ENCODE data around the gene FRY. TPM values are rescaled to one million over a fixed set of nuclear protein-coding genes. Genes with fewer than 3 reads are reported as not detected.
A peak's percentile ranks its signal among the peaks of the same experiment; 100 is the strongest.
"Not testable (repeated sequence)": the region's sequence is repeated elsewhere in the genome, so short reads cannot be mapped to it uniquely, and the experiment has no call there.

FRY gene
- total and polyA plus RNA-seq, 2 donors: 4.8 to 9.8 TPM

GRCh38 chr13:32051156-32051555 is 19.6 kb downstream of the FRY start:
- Histone ChIP-seq H3K4me1 (ENCODE audit: control insufficient read depth in 2 of 2, insufficient read depth in 2 of 2, low read length in 2 of 2) (peaks cover 4 to 17% of the 10 kb centered on the region in 2 donors), H3K36me3 (ENCODE audit: control insufficient read depth in 2 of 2, insufficient read depth in 2 of 2, low read length in 1 of 2) (no peaks in the 10 kb centered on the region), H3K27me3 (ENCODE audit: control insufficient read depth in 2 of 2, insufficient read depth in 1 of 2, low read length in 1 of 2) (no peaks in the 10 kb centered on the region), H3K4me3 (ENCODE audit: low read length in 2 of 2) (no peak overlapping the region), H3K9me3 (ENCODE audit: control insufficient read depth in 2 of 2, insufficient read depth in 1 of 2, low read length in 1 of 2) (no peaks in the 10 kb centered on the region), H3K27ac (ENCODE audit: low read depth in 1 of 2, low read length in 1 of 2) (no peak overlapping the region)
- 84% methylated on average over 4 of the region's 4 CpGs for WGBS
- DNase-seq (ENCODE audit: low read depth in 6 of 9, low spot score in 9 of 9): no peak

DNA sequence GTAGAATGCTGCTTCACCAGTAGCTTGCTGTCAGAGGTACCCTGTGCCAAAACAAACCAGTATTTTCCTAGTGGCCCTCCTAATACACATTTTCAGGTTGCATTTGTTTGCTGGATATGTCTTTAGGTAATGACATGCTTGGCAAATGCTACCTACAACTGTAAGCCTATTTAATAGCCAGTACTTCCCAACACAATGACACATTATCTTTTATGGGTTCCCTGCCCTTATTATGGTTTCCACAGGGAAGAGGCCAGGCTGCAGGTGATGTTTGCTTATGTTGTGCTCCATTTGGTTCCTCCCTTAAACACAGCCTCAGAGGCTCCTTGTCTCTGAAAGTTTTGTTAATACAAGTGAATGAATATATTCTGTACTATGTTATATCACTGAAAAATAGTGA is 24.7 kb downstream of the FRY start:
- Histone ChIP-seq H3K4me1 (ENCODE audit: control insufficient read depth in 2 of 2, insufficient read depth in 2 of 2, low read length in 2 of 2) (no peaks in the 10 kb centered on the region), H3K27me3 (ENCODE audit: control insufficient read depth in 2 of 2, insufficient read depth in 1 of 2, low read length in 1 of 2) (no peaks in the 10 kb centered on the region), H3K27ac (ENCODE audit: low read depth in 1 of 2, low read length in 1 of 2) (no peak overlapping the region), H3K9me3 (ENCODE audit: control insufficient read depth in 2 of 2, insufficient read depth in 1 of 2, low read length in 1 of 2) (no peaks in the 10 kb centered on the region), H3K4me3 (ENCODE audit: low read length in 2 of 2) (no peak overlapping the region), H3K36me3 (ENCODE audit: control insufficient read depth in 2 of 2, insufficient read depth in 2 of 2, low read length in 1 of 2) (no peaks in the 10 kb centered on the region)
- no peak for DNase-seq (ENCODE audit: low read depth in 6 of 9, low spot score in 9 of 9)

GRCh38 chr13:32057325-32057724 is 25.8 kb downstream of the FRY start:
- H3K9me3 ChIP-seq (ENCODE audit: control insufficient read depth in 2 of 2, insufficient read depth in 1 of 2, low read length in 1 of 2); H3K4me3 ChIP-seq (ENCODE audit: low read length in 2 of 2); H3K27me3 ChIP-seq (ENCODE audit: control insufficient read depth in 2 of 2, insufficient read depth in 1 of 2, low read length in 1 of 2); H3K36me3 ChIP-seq (ENCODE audit: control insufficient read depth in 2 of 2, insufficient read depth in 2 of 2, low read length in 1 of 2); H3K4me1 ChIP-seq (ENCODE audit: control insufficient read depth in 2 of 2, insufficient read depth in 2 of 2, low read length in 2 of 2); DNase-seq (ENCODE audit: low read depth in 6 of 9, low spot score in 9 of 9); H3K27ac ChIP-seq (ENCODE audit: low read depth in 1 of 2, low read length in 1 of 2): not testable (repeated sequence)
- 98% methylated on average over 6 of the region's 6 CpGs for WGBS

DNA sequence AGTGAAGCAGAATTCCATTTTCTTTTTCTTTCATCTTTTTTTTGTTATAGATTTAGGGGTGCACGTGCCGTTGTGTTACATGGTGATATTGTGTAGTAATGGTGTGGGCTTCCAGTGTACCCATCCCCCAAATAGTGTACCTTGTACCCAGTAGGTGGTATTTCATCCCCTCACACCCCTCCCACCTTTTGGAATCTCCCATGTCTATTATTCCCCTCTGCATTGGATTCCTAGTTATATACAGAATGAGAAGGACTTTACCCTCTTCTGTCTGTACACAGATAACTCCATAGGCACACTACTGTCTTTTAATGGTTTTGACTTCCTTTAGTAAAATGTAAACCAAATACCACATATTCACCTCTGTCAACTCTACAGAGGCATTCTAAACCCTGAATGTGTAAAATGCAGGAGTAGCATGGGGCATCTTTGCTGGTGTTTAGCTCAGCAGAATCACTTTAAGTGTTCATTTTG is 28.0 kb downstream of the FRY start:
- DNase-seq (ENCODE audit: low read depth in 6 of 9, low spot score in 9 of 9): no peak
- 100% methylated on average over 2 of the region's 2 CpGs for WGBS
- H3K27ac ChIP-seq (ENCODE audit: low read depth in 1 of 2, low read length in 1 of 2): no peak overlapping the region
- H3K9me3 ChIP-seq (ENCODE audit: control insufficient read depth in 2 of 2, insufficient read depth in 1 of 2, low read length in 1 of 2): no peaks in the 10 kb centered on the region
- no peaks in the 10 kb centered on the region for H3K36me3 ChIP-seq (ENCODE audit: control insufficient read depth in 2 of 2, insufficient read depth in 2 of 2, low read length in 1 of 2)
- H3K4me1 ChIP-seq (ENCODE audit: control insufficient read depth in 2 of 2, insufficient read depth in 2 of 2, low read length in 2 of 2): no peaks in the 10 kb centered on the region
- H3K27me3 ChIP-seq (ENCODE audit: control insufficient read depth in 2 of 2, insufficient read depth in 1 of 2, low read length in 1 of 2): no peaks in the 10 kb centered on the region
- H3K4me3 ChIP-seq (ENCODE audit: low read length in 2 of 2): no peak overlapping the region

- no peaks in the 10 kb centered on the region for H3K9me3 ChIP-seq (ENCODE audit: control insufficient read depth in 2 of 2, insufficient read depth in 1 of 2, low read length in 1 of 2)
- no peak for DNase-seq (ENCODE audit: low read depth in 6 of 9, low spot score in 9 of 9)
- no peaks in the 10 kb centered on the region for H3K36me3 ChIP-seq (ENCODE audit: control insufficient read depth in 2 of 2, insufficient read depth in 2 of 2, low read length in 1 of 2)
- H3K4me1 ChIP-seq (ENCODE audit: control insufficient read depth in 2 of 2, insufficient read depth in 2 of 2, low read length in 2 of 2): no peaks in the 10 kb centered on the region
- H3K4me3 ChIP-seq (ENCODE audit: low read length in 2 of 2): no peak overlapping the region
- WGBS: 95% methylated on average over 5 of the region's 5 CpGs
- no peak overlapping the region for H3K27ac ChIP-seq (ENCODE audit: low read depth in 1 of 2, low read length in 1 of 2)
- H3K27me3 ChIP-seq (ENCODE audit: control insufficient read depth in 2 of 2, insufficient read depth in 1 of 2, low read length in 1 of 2): no peaks in the 10 kb centered on the region
Observed at GRCh38 chr13:32060401-32060878, 28.9 kb downstream of the FRY start.

DNA sequence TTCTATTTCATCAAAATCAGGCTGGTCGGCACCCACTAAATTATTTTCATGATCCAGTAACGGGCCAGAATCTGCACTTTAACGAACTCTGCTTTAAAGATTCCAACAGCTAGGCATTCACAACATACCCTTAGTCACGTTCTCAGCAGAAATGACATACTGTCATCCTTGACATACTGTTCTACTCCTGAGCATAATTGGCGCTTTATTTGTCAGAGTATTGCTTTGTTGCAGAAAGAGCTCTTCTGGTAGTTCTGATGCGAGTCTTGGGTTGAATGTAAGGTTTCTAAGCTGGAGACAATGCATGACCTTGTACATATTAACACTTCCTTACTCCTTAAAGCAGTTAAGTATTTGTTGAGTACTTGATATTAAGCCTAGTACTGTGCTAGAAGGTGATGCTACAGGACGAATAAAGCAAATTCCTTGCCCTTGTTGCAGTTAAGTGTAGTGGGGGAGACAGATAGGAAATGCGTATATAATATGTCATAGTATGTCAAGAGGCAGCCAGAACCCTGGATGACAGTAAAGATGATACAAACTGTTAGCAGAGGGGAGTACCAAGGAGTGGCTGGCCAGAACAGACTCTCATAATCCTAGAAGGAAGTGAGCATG is 32.2 kb downstream of the FRY start:
- Histone ChIP-seq H3K27me3 (ENCODE audit: control insufficient read depth in 2 of 2, insufficient read depth in 1 of 2, low read length in 1 of 2) (no peaks in the 10 kb centered on the region), H3K4me3 (ENCODE audit: low read length in 2 of 2) (no peak overlapping the region), H3K36me3 (ENCODE audit: control insufficient read depth in 2 of 2, insufficient read depth in 2 of 2, low read length in 1 of 2) (no peaks in the 10 kb centered on the region), H3K4me1 (ENCODE audit: control insufficient read depth in 2 of 2, insufficient read depth in 2 of 2, low read length in 2 of 2) (no peaks in the 10 kb centered on the region), H3K27ac (ENCODE audit: low read depth in 1 of 2, low read length in 1 of 2) (no peak overlapping the region), H3K9me3 (ENCODE audit: control insufficient read depth in 2 of 2, insufficient read depth in 1 of 2, low read length in 1 of 2) (no peaks in the 10 kb centered on the region)
- no peak for DNase-seq (ENCODE audit: low read depth in 6 of 9, low spot score in 9 of 9)
- WGBS: 99% methylated on average over 8 of the region's 8 CpGs

DNA sequence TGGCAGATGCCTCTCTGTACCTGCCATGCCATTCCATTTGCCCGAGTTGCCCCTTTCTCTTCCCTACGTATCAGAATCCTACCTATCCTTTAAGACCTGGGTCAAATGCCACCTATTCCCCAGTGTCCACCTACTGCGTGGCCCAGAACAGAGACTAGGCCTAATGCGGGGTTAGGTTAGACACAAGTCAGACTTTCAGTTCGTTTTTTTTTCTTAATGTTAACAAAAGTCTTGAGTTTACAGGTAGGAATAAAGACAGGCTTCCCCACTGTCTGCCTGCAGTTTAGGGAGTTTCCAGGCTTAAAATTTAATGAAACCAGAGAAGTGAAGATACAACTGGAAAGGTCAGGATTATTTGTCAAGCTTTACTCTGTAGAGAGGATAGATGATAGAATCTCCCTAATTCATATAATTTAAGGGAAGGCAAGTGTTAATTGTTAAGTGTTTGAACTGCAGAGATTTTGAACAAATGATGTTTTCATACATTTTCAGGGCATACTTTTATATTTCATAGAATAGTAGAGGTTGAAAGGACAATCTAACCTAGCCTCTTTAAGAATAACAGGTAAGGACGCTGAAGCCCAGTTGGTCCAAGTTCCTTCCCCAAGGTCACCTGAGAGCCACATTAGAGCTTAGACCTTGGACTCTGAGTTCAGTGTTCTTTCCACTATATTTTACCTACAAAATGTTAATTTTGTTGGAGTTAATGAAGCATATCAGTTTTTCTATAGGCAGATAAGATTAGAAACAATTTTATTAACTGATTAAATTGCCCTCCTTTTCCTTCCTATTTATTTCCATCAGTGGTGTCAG is 35.8 kb downstream of the FRY start:
- Histone ChIP-seq H3K9me3 (ENCODE audit: control insufficient read depth in 2 of 2, insufficient read depth in 1 of 2, low read length in 1 of 2) (no peaks in the 10 kb centered on the region), H3K27ac (ENCODE audit: low read depth in 1 of 2, low read length in 1 of 2) (peak overlapping the region in 1 of 2 donors; percentile 45), H3K4me3 (ENCODE audit: low read length in 2 of 2) (no peak overlapping the region), H3K36me3 (ENCODE audit: control insufficient read depth in 2 of 2, insufficient read depth in 2 of 2, low read length in 1 of 2) (no peaks in the 10 kb centered on the region), H3K27me3 (ENCODE audit: control insufficient read depth in 2 of 2, insufficient read depth in 1 of 2, low read length in 1 of 2) (no peaks in the 10 kb centered on the region), H3K4me1 (ENCODE audit: control insufficient read depth in 2 of 2, insufficient read depth in 2 of 2, low read length in 2 of 2) (no peaks in the 10 kb centered on the region)
- 90% methylated on average over 6 of the region's 6 CpGs for WGBS
- no peak for DNase-seq (ENCODE audit: low read depth in 6 of 9, low spot score in 9 of 9)

- no peak for DNase-seq (ENCODE audit: low read depth in 6 of 9, low spot score in 9 of 9)
- Histone ChIP-seq H3K27me3 (ENCODE audit: control insufficient read depth in 2 of 2, insufficient read depth in 1 of 2, low read length in 1 of 2) (no peaks in the 10 kb centered on the region), H3K36me3 (ENCODE audit: control insufficient read depth in 2 of 2, insufficient read depth in 2 of 2, low read length in 1 of 2) (no peaks in the 10 kb centered on the region), H3K4me3 (ENCODE audit: low read length in 2 of 2) (no peak overlapping the region), H3K27ac (ENCODE audit: low read depth in 1 of 2, low read length in 1 of 2) (no peak overlapping the region), H3K4me1 (ENCODE audit: control insufficient read depth in 2 of 2, insufficient read depth in 2 of 2, low read length in 2 of 2) (no peaks in the 10 kb centered on the region), H3K9me3 (ENCODE audit: control insufficient read depth in 2 of 2, insufficient read depth in 1 of 2, low read length in 1 of 2) (no peaks in the 10 kb centered on the region)
- 88% methylated on average over 5 of the region's 5 CpGs for WGBS
Observed at GRCh38 chr13:32068255-32068654, 36.7 kb downstream of the FRY start.

GRCh38 chr13:32073180-32073864 is 41.7 kb downstream of the FRY start:
- 97% methylated on average over 6 of the region's 6 CpGs for WGBS
- Histone ChIP-seq H3K9me3 (ENCODE audit: control insufficient read depth in 2 of 2, insufficient read depth in 1 of 2, low read length in 1 of 2) (no peaks in the 10 kb centered on the region), H3K4me1 (ENCODE audit: control insufficient read depth in 2 of 2, insufficient read depth in 2 of 2, low read length in 2 of 2) (no peaks in the 10 kb centered on the region), H3K27ac (ENCODE audit: low read depth in 1 of 2, low read length in 1 of 2) (no peak overlapping the region), H3K4me3 (ENCODE audit: low read length in 2 of 2) (no peak overlapping the region), H3K27me3 (ENCODE audit: control insufficient read depth in 2 of 2, insufficient read depth in 1 of 2, low read length in 1 of 2) (no peaks in the 10 kb centered on the region), H3K36me3 (ENCODE audit: control insufficient read depth in 2 of 2, insufficient read depth in 2 of 2, low read length in 1 of 2) (no peaks in the 10 kb centered on the region)
- DNase-seq (ENCODE audit: low read depth in 6 of 9, low spot score in 9 of 9): no peak
